DMS153 treated with DMSO at 0.1 percent for 48 hours (cell line): ENCODE data around the gene MUC2.

ENCODE experiments used
- DNase-seq: peaks from one replicate; lab custom pipeline; 2025; ENCODE audit not compliant: unreplicated experiment; lab: John Stamatoyannopoulos, UW

MUC2 gene

DNA sequence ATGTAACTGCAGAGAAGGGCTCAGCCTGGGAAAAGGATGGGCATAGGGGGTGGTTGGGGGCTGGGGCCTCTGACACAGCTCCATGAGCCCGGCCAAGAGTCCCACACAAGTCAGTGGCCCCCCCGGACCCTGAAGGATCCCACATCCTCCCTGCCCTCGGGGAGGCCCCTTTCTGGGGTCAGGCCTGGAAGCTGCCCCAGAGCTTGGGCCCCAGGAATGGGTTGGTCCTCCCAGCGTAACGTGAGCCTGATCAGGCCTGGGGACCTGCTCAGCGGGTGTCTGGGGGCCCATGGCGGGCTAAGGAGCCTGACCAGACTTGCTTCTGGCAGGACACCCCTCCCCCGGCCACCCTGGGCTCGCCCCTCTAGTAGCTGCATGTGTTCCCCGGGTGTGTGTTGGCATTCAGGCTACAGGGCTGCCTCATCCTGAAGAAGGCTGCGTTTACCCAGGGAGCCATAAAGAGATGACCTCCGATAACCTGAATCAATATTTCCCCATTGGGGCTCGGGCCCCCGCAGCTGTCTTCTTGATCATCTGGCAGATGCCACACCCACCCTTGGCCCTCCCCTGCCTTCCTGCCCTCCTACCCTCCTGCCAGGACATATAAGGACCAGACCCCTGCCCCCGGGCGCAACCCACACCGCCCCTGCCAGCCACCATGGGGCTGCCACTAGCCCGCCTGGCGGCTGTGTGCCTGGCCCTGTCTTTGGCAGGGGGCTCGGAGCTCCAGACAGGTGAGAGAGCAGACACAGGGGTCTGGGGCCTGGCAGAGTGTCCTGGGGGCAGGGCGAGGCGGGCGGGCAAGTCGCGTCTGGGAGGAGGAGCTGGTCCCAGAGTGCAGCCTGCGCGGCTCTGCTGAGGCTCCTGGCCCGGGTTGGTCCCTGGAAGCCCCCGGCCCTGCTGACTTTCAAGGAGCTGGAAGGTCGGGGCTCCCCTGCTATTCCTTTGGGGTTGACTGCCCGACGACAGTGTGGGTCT is at the start of gene MUC2:
TSS of gene MUC2 (plus strand) at position 631 of the 978 bp plus-strand sequence.
- DNase-seq, result no peak

DNA sequence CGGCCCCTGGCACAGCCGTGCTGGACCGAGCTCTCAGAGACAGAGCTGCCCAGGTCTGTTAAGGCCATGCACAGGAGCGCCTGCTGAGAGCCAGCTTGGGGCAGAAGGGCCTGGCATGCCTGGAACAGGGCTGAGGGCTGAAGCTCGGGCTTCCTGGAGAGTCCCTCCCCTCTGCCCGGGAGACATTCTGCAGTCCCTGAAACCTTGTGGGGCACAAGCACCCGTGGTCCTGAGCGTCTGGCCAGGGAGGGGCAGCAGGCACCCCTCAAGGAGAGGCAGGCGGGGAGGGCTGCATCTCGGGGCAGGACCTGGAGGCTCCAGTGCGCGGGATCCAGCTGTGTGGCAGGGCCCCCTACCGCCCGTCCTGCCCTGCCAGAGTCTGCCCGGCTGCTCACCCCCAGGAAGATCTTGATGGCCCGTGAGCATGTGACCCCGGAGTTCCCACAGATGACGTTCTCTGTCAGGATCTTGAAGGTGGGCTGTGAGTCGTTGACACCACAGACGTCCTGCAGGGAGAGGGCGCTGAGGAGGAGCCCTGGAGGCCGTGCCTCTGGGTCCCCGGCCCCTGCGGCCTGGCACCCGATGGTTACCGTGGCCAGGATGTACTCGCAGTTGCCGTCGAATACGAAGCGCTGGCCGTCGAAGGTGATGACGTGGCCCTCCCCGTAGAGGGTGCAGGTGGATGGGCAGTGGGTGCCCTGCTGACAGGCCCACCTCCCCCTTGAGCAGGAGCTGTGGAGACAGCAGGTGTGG is 49.1 kb upstream of the MUC2 start:
- no peak for DNase-seq

DNA sequence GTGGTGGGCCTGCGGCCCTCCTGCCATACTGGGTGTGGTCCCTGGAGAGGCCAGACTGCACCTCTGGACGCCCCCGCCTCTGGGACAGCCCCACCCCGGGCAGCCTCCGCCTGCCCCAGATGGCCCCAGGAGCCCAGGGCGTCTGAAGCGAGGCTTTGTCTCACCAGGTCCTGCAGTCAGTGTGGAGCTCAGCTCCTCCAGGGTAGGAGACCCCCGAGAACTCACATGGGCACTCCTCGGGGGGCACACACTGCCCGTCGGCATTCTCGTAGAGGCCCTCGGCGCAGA is 48.6 kb upstream of the MUC2 start:
- DNase-seq, result no peak

DNA sequence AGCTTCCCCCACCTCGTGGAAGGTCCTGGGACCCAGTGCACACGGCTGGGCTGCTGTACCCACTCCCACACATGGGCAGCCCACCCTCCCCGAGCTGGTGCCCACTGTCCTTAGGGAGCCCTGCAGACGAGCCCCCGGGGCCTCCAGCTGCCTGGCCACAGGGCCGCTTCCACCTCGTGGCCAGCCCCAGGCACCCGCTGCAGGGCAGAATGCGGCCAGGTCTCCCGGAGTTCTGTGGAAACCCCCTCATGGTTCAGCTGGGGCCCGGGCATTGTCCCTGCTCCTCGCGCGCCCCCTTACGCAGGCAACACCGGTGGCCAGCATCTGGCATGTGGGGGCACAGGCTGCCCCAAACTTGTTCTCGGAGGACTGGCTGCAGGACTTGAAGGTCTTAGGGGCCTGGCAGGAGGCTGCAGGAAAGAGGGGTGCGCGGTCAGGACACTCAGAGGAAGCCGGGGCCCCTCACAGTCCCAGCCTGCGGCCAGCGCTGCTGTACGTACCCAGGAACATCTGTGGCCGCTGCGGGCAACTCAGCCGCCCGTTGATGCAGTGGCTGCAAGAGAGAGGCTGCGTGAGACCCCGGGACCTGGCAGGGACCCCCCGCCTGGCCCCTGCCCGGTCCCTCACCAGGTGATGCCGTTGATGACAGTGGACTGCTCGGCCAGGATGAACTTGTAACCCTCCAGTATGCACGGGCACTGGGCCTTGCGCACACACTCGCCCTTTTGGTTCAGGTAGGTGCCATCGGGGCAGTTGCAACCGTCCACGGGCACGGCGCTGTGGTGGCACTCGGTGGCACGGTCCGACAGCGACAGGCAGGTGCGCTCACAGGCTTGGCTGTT is 47.8 kb upstream of the MUC2 start:
- DNase-seq, result no peak

DNA sequence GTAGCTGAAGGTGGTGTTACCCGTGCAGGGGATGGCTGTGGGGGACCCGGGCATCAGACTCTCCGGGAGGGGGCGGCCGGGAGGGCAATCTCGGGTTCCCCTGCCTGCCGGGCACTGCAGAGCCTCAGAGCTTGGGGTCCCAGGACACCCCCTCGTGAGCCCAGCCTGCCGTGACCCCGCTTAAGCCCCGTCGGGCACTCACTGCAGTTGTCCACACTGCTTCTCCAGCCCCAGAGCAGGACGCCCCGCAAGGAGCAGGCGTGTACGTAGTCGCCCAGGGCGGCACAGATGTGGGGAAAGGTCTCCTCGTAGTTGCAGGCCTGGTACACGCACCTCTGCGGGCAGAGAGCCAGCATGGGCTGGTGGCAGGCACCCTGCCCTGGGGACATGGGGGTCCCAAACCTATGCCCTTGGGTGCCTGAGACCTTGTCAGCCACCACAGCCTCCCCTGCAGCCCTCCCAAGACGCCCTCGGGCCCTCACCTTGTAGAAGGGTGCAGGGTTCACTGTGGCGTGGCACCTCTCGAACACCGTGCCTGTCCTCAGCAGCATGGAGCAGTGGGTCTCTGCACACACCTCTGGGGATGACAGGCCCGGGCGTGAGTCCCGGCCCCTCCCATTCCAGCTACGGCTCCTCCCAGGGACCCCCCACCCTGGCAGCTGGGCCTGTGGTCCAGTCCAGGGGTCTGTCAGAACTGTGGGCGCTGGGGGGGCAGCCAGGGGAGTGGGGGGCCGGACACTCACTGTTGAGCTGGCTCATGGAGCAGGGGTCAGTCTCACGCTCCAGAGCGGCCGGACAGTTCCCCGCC is 47.0 kb upstream of the MUC2 start:
- DNase-seq, result no peak

DNA sequence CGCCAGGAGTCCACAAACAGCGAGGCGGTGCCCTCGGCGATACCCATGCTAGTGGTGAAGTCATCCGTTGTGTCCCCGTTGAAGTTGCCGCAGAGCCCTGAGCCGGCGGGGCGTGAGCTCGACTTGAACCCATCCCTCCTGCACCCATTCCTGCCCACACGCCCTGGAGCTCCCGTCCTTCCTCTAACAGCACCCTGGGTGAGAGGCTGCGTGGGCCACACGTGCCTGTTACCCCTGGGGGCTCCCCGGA is 46.5 kb upstream of the MUC2 start:
- no peak for DNase-seq

DNA sequence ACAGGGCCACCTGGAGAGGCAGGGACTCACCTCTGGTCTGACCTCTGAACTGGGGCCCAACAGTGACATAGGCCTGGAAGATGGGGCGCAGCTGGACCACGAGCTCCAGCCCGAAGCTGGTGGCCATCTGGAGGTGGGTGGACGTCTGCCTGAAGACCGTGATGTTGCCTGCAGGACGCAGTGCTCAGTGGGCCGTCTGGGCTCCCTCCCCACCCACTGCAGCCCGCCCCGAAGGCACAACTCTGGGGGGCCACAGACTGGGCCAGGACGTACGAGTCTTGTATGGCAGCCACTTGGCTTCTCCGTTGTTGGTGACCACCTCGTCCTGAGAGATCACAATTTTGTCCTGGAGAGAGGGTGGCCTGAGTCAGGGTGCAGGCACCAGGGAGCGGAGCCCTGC is 46.1 kb upstream of the MUC2 start:
- DNase-seq, result no peak

DNA sequence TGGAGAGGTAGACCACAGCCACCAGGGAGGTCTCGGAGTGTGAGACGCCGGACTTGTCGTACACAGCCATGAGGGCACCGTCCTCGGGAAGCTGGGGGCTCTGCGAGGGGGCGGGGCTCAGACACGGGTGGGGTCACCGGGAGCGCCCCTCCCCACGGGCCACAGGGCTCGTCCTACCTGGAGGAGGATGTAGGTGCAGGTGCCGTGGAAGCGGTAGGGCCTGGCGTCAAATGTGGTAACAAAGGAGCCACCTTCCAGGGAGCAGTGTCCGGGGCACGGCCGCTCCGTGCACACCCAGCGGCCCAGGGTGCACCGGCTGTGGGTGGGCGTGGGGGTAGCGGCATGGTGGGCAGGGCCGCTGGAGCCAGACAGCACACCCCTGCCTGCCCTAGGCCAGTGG is 45.6 kb upstream of the MUC2 start:
- DNase-seq, result no peak

DNA sequence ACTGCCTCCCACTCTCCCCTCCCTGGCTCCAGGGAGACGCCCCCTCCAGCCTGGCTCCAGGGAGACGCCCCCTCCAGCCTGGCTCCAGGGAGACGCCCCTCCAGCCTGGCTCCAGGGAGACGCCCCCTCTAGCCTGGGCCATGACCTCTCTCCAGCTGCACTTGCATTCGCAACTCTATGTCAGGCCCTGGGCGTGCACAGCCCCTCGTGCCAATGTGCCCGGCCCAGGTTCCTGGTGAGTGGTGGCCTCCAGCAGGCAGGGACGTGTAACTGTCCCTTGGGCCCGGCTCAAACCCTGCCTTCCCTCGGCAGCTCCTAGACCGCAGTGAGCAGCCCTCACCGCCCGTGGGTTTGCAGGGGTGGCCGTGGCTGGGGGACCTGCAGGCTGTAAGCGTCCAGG is 45.0 kb upstream of the MUC2 start:
- no peak for DNase-seq

DNA sequence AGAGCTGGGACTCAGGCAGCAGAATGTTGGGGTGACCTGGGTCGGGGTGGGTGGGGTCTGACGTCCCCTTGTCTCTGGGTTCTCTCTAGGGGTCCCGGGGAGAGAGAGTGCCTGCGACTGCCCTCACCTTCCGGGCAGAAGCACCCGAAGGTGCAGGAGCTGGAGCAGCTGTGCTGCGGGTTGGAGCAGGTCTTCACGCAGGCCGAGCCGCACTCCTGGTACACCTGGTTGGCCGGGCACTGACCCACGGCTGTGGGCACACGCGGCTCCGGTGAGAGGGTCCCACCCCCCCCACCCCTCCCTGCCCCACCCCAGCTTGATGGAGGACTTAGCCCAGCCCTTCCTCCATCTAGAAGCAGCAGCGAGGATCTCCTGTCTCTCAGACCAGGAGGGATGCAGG is 44.6 kb upstream of the MUC2 start:
- DNase-seq, result no peak

DNA sequence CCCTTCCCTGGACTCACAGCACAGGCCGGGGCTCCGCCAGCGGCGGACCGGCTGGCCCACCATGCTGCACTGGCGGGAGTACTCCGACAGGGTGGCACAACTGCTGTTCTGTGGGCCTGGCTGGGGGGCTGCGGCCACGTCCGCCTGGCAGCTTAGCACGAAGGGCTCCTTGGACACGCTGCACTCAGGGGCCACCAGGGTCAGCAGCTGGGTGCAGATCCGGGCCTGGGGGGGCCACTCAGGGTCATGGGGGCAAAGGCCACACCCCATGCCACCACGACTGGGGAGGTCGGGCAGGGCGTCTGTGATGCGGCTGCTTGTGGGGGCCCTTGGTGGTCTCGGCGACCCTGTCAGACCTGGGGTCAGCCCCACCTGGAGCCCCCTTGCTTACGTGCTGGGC is 44.1 kb upstream of the MUC2 start:
- no peak for DNase-seq

DNA sequence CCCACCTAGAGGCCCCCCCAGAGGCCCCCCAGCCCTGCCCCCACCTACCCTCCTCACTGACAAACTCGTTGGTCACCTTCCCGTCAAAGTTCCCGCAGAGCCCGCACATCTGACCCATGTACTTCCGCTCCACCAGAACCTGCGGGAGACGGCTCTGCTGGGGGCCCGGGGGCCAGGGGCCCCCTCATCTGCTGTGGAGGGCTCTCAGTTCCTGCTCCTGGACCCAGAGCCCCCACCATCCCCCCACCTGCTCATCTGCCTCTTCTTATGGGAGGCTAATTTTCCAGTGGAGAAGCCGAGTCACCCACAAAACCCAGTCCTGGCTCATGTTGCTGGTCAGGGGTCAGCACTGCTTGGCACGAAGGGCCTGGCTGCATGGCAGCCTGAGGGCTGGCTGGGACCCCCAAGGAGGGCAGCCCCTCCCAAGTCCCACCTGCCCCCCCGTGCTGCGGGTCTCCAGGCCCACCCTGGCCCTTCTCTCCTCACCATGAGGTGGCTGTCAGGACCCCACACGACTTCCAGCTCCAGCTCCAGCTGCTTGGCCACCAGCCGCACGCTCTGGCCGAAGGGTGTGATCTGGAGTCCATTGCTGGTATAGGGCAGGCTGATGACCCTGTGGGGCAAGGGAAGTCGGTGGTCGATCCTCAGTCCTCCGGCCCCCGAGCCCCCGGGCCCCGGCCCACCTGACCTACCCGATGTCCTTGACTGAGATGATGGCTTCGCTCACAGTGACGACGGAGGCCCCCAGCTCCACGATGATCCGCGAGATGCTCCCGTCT is 43.4 kb upstream of the MUC2 start:
- no peak for DNase-seq

DNA sequence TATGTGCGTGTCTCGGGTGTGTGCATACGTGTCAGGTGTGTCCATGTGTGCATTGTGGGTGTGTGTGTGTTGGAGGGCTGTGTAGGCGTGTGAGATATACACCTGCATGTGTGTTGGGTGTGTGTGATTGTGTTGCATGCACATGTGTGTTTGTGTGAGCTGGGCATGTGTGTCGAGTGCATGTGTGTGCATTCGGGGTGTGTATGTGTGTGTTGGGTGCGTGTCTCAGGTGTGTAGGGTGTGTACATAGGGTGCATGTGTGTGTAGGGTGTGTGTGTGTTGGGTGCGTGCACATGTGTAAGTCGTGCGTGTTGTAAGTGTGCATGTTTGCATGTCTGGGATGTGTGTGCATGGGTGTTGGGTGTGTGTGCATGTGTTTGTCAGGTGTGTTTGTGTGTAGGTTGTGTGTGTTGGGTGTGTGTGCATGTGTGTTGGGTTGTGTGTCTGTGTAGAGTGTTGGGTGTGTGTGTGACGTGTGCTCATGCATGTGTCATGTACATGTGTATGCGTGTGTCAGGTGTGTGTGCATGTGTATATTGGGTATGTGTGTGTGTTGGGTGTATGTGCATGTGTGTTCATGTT is 42.3 kb upstream of the MUC2 start:
- no peak for DNase-seq

DNA sequence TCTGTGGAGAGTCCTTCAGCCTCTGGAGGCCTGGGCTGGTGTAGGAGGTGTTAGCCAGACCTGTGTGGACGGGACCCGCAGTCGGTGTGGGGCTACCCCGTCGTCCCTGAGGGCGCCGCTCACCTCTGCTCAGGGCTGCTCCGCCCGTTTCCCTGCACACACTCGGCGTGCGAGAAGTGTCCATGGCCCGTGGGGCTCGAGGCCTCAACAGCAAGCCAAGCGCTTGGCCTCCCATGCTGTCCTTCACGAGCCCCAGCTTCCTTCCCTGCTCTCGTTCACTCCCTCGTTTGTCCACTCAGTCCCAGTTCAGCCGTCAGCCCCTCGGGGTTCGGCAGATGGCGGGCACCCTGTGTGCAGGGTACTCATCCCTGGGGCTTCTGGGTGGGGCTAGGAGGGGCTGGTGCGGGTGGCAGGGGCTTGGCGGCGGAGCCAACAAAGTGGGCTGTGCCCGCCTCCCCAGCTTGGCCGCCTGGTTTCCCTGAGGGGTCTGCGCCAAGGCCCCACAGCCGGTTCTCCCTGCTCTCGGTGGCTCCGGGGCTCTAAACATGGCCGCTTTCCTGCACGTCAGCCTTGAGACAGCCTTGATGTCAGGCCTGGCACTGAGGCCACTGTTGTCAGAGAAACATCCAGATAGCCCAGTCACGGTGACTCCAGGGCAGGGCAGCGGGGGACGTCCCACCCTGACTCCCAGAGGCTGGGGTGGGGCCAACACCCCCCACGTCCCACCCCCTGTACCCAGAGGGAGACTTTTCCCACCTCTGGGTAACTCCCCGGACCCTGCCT is 41.5 kb upstream of the MUC2 start:
- DNase-seq, result no peak

DNA sequence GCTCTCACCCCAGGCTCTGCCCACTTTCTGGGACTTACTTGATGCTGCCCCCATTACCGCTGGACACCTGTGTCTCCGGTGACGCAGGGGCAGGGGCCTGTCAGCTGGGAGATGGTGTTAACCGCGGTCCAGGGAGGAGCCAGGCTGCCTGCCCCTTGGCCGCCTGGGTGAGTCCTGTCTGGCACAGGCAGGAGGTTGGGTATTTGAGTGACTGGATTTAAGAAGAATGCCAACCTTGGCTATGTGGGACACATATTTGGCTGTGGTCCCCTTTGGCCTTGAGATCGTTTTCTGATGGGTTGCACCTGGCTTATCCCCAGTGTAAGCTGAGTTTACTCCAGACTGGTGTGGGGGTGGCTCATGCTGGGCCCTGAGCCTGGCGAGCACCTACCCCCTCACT is 40.7 kb upstream of the MUC2 start:
- no peak for DNase-seq

DNA sequence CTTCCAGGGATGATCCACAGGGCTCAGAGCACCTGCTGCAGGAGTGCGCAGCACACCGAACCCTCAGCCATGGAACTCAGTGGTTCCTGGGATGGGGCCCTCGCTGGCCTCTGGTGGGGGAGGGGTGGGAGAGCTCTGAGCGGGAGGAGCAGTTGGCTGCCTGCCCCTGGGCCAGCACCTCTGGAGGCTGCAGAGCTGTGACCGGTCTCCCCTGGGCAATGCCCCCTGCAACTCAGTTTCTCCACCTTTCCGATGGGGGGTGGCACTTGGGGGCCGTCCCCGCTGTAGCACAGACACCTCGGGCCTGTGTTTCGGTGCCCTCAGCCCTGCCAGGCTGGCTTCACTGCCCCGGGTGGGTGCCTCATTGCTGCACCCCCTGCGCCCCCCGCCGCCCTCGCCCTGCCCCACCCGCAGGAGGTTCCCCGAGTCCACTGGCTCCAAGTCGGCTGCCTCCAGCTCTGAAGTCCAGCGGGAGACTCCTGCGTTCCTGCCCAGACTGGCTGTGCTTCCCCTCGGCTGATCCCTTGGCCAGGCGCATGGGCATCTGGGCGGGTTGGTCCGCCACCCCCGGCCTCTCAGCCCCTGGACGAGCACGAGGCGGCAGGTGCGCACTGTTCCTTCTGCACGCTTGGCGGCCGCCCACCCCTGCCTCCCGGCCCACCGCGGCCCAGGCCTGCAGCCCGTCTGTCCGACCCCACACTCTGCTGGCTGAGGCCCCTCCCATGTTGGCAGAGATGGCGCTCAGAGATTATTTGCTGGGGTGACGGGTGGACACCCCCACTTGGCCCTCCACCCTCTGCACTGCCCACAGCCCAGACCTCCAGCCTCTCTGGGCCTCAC is 40.0 kb upstream of the MUC2 start:
- DNase-seq, result no peak

DNA sequence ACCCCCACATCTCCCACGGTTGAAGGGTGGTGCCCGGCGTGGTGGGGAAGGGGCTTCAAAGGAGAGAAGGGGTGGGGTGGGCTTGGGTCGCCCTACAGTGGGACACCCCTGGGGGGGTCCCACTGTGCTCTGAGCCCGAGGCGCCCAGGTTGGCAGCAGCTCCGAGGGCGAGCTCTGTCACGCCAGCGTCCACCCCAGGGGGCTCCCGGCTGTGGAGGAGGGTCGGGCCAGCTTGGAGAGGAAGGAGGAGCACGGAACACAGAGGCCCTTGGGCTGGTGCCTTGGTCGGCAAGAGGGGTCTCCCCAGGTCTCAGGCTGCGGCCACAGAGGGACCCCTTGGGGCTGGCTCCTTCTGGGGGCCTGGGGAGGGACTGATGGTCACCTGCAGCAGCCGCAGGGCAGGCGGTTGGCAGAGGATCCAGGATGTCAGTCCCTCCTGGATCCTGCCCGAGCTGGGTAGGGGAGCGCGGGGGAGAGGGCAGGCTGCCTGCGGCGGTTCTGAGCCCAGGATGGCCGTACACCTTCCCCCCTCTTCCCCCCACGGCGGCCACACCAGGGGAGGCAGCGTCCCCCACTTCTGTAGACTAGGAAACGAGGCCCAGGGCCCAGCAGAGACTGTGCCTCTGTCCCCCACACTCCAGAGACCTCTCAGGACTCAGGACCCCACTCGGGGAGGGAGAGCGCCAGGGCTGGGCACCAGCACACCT is 38.9 kb upstream of the MUC2 start:
- DNase-seq, result no peak
